Cardiac septum (tissue), 1 donor: ENCODE data around the gene ZNF37A. TPM values are rescaled to one million over a fixed set of nuclear protein-coding genes. Genes with fewer than 3 reads are reported as not detected.
"Not testable (repeated sequence)": the region's sequence is repeated elsewhere in the genome, so short reads cannot be mapped to it uniquely, and the experiment has no call there.

Experiments
- DNase-seq: peaks from one replicate; pipeline ENCODE4 v3.0.0-alpha.2; 2020; ENCODE audit warnings: low spot score
- intact Hi-C: fragments of 100-400 bp; cut with DNase I; formaldehyde crosslinking; loops from one replicate; pipeline ENCODE4 v1.14.0; 2022
- total RNA-seq: library from RNA; stranded (reverse); fragmentation: NEBNext Ultra II Directional; extraction: Animal tissue kit (Norgen Biotek cat#: 25700); gene quantifications from one replicate; pipeline ENCODE4 v1.2.1, GENCODE V29; 2021
- donor health status: DM: no; HTN: no; CAD: no.

The ZNF37A gene
- total RNA-seq, 1 donor from 2014 or later, result 9.4 TPM

GRCh38 chr10:38143587-38143986, 49.5 kb downstream of the ZNF37A start:
- intact Hi-C loops, result no loop called here
- DNase-seq, result no peak

- intact Hi-C loops, result no loop called here
- no peak for DNase-seq
Observed at GRCh38 chr10:38146579-38147333, 52.6 kb downstream of the ZNF37A start.

- intact Hi-C loops, result no loop called here
- DNase-seq, result no peak
Observed at GRCh38 chr10:38147686-38148085, 53.5 kb downstream of the ZNF37A start.

DNA sequence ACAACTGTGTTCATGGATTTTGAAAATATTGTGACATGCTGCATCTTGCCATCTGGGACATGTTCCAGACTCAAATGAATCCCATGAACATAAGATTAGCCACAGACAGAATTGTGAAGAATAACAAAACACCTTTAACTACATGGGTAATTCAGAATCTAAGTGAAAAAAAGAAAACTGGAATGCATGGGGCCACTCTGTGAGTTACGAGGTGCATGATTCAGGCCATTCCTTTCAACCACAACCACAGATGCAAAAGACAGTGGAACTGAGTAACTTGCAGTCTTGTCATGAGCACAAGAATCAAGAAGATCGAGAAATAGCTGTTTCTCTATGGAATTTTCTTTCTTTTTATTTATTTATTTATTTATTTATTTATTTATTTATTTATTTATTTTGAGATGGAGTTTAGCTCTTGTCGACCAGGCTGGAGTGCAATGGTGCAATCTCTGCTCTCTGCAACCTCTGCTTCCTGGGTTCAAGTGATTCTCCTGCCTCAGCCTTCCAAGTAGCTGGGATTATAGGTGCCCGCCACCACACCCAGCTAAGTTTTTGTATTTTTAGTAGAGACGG, 56.8 kb downstream of the ZNF37A start:
- intact Hi-C loops, result not testable (repeated sequence)

GRCh38 chr10:38156416-38157269, 62.5 kb downstream of the ZNF37A start:
- intact Hi-C loops, result no loop called here
- no peak for DNase-seq

More for the DNA sequence above, 56.8 kb downstream of the ZNF37A start:
- DNase-seq, result not testable (repeated sequence)

DNA sequence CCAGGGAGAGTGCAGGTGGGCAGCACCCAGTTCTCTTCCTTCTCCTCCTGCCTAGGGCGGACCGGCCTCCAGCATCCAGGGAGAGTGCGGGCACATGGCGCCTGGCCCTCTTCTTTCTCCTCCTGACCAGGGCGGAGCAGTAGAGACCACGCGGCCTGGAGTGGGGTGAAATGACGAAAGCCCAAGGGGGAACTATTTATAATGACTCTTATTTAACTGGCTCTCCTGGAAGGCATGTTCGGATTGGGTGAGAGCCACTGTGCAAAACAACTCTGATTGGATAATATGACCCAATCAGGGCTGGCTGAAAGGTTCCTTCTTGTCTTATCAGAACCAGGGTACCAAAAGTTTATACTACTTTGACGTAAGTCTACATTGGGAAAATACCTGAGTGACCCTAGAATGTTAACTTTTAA, 63.1 kb downstream of the ZNF37A start:
- DNase-seq, result no peak

DNA sequence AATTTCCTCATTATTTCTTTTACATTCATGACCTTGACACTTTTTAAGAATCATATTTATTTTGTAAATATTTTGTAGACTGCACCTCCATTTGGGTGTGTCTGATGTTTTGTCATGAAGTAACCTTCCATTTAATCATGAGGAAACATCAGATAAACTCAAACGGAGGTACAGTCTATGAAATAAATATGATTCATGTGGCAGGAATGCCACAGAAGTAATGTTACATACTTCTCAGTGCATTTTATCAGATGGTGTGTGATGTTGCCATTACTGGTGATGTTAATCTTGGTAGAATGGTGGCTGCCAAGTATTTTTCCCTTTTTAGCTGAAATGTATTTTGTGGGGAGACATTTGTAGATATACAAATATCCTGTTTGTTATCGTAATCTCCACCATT, 64.9 kb downstream of the ZNF37A start:
- intact Hi-C loops, result no loop called here
- DNase-seq, result no peak

More for the DNA sequence above, 63.1 kb downstream of the ZNF37A start:
- intact Hi-C loops, result no loop called here

DNA sequence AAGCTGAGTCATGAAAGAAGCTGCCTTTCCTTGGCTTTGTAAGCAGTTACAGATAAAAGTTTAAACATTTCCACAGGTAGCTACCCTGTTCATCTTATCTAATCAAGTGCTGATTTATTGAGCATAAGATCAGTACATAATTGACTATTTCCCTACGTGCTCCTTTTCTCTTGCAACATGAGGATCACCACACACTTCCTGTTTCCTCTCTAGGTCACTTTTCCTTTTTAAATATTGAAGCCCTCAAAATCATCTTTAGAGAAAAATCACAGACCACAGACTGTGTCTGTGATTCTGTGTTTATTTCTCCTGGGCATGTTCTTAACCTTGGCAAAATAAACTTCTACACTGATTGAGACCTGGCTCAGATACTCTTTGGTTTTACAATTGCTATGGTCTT, 69.5 kb downstream of the ZNF37A start:
- DNase-seq, result no peak
- intact Hi-C loops, result no loop called here

DNA sequence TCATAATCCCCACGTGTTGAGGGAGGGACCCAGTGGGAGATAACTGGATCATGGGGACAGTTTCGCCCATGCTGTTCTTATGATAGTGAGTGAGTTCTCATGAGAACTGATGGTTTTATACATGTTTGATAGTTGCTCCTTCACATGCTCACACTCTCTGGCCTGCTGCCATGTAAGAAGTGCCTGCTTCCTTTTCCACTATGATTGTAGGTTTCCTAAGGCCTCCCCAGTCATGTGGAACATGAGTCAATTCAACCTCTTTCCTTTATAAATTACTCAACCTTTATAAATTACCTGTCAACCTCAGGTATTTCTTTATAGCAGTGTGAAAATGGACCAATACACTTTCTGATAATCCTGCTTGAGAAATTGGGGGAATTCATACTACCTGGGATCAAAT, 80.2 kb downstream of the ZNF37A start:
- intact Hi-C loops, result no loop called here
- no peak for DNase-seq

DNA sequence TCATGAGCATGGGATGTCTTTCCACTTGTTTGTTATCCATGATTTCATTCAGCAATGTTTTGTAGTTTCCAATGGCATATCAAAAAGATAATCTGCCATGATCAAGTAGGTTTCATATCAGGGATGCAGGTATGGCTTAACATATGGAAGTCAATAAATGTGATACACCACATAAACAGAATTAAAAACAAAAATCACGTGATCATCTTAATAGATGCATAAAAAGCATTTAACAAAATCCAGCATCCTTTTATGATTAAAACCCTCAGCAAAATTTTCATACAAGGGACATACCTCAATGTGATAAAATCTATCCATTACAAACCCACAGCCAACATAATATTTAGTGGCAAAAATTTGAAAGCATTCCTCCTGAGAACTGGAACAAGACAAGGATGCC, 90.3 kb downstream of the ZNF37A start:
- no peak for DNase-seq
- intact Hi-C loops, result no loop called here

Other genes starting within 250 kb of the ZNF37A start
- 10.8 TPM for gene ZNF248, start 236.7 kb upstream of the ZNF37A start, total RNA-seq
- 18.9 TPM for gene ZNF25, start 117.7 kb upstream of the ZNF37A start, total RNA-seq
- gene ZNF33A, start 83.7 kb upstream of the ZNF37A start, total RNA-seq, result 18.7 TPM